ENCODE data around the gene SRMS. TPM values are rescaled to one million over a fixed set of nuclear protein-coding genes. Genes with fewer than 3 reads are reported as not detected.

The SRMS gene
- total RNA-seq, 2 experiments from 2014 or later, result 0.42 TPM; not detected in 1

DNA sequence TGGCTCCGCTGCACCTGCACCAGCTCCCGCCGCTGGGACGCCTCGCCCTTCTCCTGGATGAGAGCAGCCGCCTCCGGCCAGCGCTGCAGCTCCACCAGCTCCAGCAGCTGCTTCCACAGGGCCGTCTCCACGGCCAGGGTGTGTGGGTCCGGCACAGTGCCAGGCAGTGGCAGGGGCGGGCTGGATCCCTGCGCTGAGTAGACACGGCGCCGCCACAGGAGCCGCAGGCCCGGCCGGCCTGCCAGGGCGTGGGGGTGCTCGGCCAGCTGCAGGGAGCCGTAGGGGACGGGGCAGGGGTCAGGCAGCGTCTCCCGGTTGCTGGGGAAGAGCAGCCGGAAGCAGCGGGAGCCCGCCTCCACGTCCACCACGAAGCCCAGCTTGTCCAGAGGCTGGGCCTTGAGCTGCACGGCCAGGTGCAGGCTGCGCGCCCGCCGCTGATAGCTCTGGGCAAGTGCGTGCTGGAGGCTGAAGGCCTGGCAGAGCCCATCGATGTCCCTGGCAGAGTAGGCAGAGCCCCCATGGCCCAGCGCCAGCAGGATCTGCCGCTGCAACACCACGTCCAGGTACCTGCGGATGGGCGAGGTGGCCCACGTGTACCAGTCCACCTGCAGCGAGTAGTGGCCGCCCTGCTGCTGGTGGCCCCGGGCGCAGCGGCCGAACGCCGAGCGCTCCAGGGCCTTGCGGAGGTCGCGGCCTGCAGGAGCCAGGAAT is 15.8 kb upstream of the SRMS start:
- H3K4me2 ChIP-seq (ENCODE audit: low read length), result no peak overlapping the region
- BruUV-seq (replicated peaks), result no TSS peak
- H3K4me3 ChIP-seq (ENCODE audit: low read depth, low read length, poor library complexity, severe bottlenecking), result no peak overlapping the region
- TF ChIP-seq, protein P1, sequence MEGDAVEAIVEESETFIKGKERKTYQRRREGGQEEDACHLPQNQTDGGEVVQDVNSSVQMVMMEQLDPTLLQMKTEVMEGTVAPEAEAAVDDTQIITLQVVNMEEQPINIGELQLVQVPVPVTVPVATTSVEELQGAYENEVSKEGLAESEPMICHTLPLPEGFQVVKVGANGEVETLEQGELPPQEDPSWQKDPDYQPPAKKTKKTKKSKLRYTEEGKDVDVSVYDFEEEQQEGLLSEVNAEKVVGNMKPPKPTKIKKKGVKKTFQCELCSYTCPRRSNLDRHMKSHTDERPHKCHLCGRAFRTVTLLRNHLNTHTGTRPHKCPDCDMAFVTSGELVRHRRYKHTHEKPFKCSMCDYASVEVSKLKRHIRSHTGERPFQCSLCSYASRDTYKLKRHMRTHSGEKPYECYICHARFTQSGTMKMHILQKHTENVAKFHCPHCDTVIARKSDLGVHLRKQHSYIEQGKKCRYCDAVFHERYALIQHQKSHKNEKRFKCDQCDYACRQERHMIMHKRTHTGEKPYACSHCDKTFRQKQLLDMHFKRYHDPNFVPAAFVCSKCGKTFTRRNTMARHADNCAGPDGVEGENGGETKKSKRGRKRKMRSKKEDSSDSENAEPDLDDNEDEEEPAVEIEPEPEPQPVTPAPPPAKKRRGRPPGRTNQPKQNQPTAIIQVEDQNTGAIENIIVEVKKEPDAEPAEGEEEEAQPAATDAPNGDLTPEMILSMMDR (conservative IDR thresholded peaks at IDR 0.05; ENCODE audit: low read length), result no peak
- no peak for TF ChIP-seq EZH2phosphoT487 (IDR thresholded peaks at IDR 0.05; ENCODE audit: borderline replicate concordance, low read depth, low read length)
- H3K36me3 ChIP-seq (ENCODE audit: insufficient read depth, low read length), result no peaks in the 10 kb centered on the region
- intact Hi-C loops (cut with micrococcal nuclease; ENCODE audit: unreplicated experiment), result no loop called here
- no peak overlapping the region for H3K27ac ChIP-seq (ENCODE audit: low read depth, low read length, poor library complexity, severe bottlenecking)
- ChIA-PET CTCF (ENCODE audit: unreplicated experiment) (no interaction called here), POLR2A (no interaction called here)
- no peak for DNase-seq (ENCODE audit: low spot score)
- H3K9me3 ChIP-seq (ENCODE audit: low read length), result no peaks in the 10 kb centered on the region
- H4K20me1 ChIP-seq (ENCODE audit: insufficient read depth, low read length), result no peaks in the 10 kb centered on the region
- H3K79me2 ChIP-seq (ENCODE audit: insufficient read depth, low read depth, low read length), result no peaks in the 10 kb centered on the region
- H2AFZ ChIP-seq (ENCODE audit: low read length), result no peak overlapping the region
- peaks cover 9% of the 10 kb centered on the region for H3K4me1 ChIP-seq (ENCODE audit: insufficient read depth, low read length, poor library complexity, severe bottlenecking)
- no peaks in the 10 kb centered on the region for H3K9me2 ChIP-seq (ENCODE audit: insufficient read depth, low read length)

DNA sequence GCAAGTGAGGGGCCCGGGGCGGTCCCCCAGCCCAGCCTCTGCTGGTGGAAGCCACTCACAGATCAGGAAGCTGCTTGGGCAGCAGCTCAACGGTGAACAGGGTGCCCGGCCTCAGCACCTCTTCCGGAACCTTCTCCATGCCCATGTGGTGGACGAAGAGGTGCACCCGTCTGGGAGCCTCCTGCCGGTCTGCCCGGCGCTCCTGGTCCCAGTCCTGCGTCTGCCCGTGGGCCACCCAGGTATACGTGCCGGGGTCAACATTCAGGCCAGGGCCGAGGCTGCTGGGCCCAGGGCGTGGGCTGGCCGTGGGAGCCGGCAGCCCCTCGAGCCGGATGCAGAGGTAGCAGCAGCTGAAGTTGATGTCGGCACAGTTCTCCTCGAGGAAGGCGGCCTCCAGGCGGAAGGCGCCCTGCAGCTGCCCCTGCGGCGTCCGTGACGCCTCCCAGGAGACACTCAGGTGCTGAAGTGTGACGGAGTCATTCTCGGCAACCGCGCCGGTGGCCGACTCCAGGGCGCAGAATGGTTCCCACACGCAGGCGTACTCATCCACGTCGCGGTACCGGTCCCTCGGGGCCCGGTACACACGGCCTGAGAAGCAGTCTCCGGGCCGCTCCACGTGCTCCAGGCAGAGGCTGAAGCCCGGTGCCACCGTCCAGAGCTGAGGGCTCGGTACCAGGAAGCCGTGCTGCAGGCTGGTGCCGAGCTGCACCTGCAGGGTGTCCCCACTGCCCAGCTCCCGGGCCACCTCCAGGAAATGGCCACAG is 15.1 kb upstream of the SRMS start:
- BruUV-seq (replicated peaks), result no TSS peak
- ChIA-PET CTCF (ENCODE audit: unreplicated experiment) (no interaction called here), POLR2A (no interaction called here)
- H3K9me3 ChIP-seq (ENCODE audit: low read length), result no peaks in the 10 kb centered on the region
- H3K4me1 ChIP-seq (ENCODE audit: insufficient read depth, low read length, poor library complexity, severe bottlenecking), result peaks cover 2% of the 10 kb centered on the region
- H3K4me2 ChIP-seq (ENCODE audit: low read length), result no peak overlapping the region
- DNase-seq (ENCODE audit: low spot score), result no peak
- H3K79me2 ChIP-seq (ENCODE audit: insufficient read depth, low read depth, low read length), result no peaks in the 10 kb centered on the region
- no peak overlapping the region for H3K4me3 ChIP-seq (ENCODE audit: low read depth, low read length, poor library complexity, severe bottlenecking)
- no peak overlapping the region for H2AFZ ChIP-seq (ENCODE audit: low read length)
- intact Hi-C loops (cut with micrococcal nuclease; ENCODE audit: unreplicated experiment), result no loop called here
- no peaks in the 10 kb centered on the region for H3K9me2 ChIP-seq (ENCODE audit: insufficient read depth, low read length)
- TF ChIP-seq, protein P1 (conservative IDR thresholded peaks at IDR 0.05; ENCODE audit: low read length), result no peak
- no peak for TF ChIP-seq EZH2phosphoT487 (IDR thresholded peaks at IDR 0.05; ENCODE audit: borderline replicate concordance, low read depth, low read length)
- H4K20me1 ChIP-seq (ENCODE audit: insufficient read depth, low read length), result no peaks in the 10 kb centered on the region
- H3K27ac ChIP-seq (ENCODE audit: low read depth, low read length, poor library complexity, severe bottlenecking), result no peak overlapping the region
- H3K36me3 ChIP-seq (ENCODE audit: insufficient read depth, low read length), result no peaks in the 10 kb centered on the region

Measured in OCI-LY7 (cell line).